Keratinocyte (primary cell): ENCODE results near the gene SUGT1. TPM values are rescaled to one million over a fixed set of nuclear protein-coding genes. Genes with fewer than 3 reads are reported as not detected.

Experiments
- DNase-seq: peaks from one replicate; pipeline ENCODE4 v3.0.0-alpha.2; 2011; ENCODE audit warnings: low read depth, missing footprints, low spot score
- FAIRE-seq: peaks from 2 replicates; lab custom pipeline; 2011; peaks lifted over from hg19 to GRCh38; lab: Jason Lieb, UNC
- H2AFZ ChIP-seq: 2 replicates; pipeline ENCODE4 v1.6.0; 2012; ENCODE audit warnings: low read length, control low read depth, inconsistent platforms; ENCODE audit not compliant: control insufficient read depth
- H3K27ac ChIP-seq: 2 replicates; pipeline ENCODE4 v1.5.1; 2011; ENCODE audit warnings: low read length; ENCODE audit not compliant: control insufficient read depth, insufficient read depth
- H3K27me3 ChIP-seq: 3 replicates; pipeline ENCODE4 v1.6.0; 2011; ENCODE audit warnings: low read length; ENCODE audit not compliant: control insufficient read depth, insufficient read depth; ENCODE audit errors: extremely low read depth
- H3K36me3 ChIP-seq, 2 experiments: 2 replicates in 1 of 2; 3 replicates in 1 of 2; pipeline ENCODE4 v1.5.1; 2011; ENCODE audit warnings: low read length in 2 of 2, mild to moderate bottlenecking in 1 of 2; ENCODE audit not compliant: control insufficient read depth in 2 of 2, insufficient read depth in 2 of 2; ENCODE audit errors: extremely low read depth in 1 of 2
- H3K4me1 ChIP-seq: 3 replicates; pipeline ENCODE4 v1.5.1; 2011; ENCODE audit warnings: low read length; ENCODE audit not compliant: control insufficient read depth, insufficient read depth; ENCODE audit errors: extremely low read depth
- H3K4me2 ChIP-seq: 3 replicates; pipeline ENCODE4 v1.6.0; 2011; ENCODE audit warnings: low read depth, low read length; ENCODE audit not compliant: control insufficient read depth, insufficient read depth; ENCODE audit errors: extremely low read depth
- H3K4me3 ChIP-seq, 3 experiments: fragments of 200-600 bp in 1 of 3; sonication (generic) in 1 of 3; 2 replicates in 2 of 3; 3 replicates in 1 of 3; pipeline ENCODE4 v1.5.1; 2011 to 2016; ENCODE audit warnings: low read length in 3 of 3, mild to moderate bottlenecking in 3 of 3, control low read depth in 2 of 3, inconsistent platforms in 1 of 3, low read depth in 1 of 3, mixed read lengths in 1 of 3, mixed run types in 1 of 3, moderate library complexity in 1 of 3; ENCODE audit not compliant: control insufficient read depth in 2 of 3, insufficient read depth in 2 of 3; ENCODE audit errors: extremely low read depth in 1 of 3
- H3K79me2 ChIP-seq: 2 replicates; pipeline ENCODE4 v1.6.0; 2012; ENCODE audit warnings: low read length; ENCODE audit not compliant: control insufficient read depth, insufficient read depth
- H3K9ac ChIP-seq: 3 replicates; pipeline ENCODE4 v1.6.0; 2011; ENCODE audit warnings: low read length; ENCODE audit not compliant: control insufficient read depth, insufficient read depth; ENCODE audit errors: extremely low read depth
- H3K9me1 ChIP-seq: 3 replicates; pipeline ENCODE4 v1.6.0; 2011; ENCODE audit warnings: low read length; ENCODE audit not compliant: control insufficient read depth, insufficient read depth; ENCODE audit errors: extremely low read depth
- H3K9me3 ChIP-seq: 2 replicates; pipeline ENCODE4 v1.5.1; 2012; ENCODE audit warnings: low read depth, low read length; ENCODE audit not compliant: control insufficient read depth
- H4K20me1 ChIP-seq: 3 replicates; pipeline ENCODE4 v1.6.0; 2011; ENCODE audit warnings: low read length; ENCODE audit not compliant: control insufficient read depth, insufficient read depth; ENCODE audit errors: extremely low read depth
- EZH2 ChIP-seq: IDR thresholded peaks from one replicate; pipeline ENCODE4 v1.6.1; 2012; ENCODE audit warnings: inconsistent platforms, mild to moderate bottlenecking, low read length, moderate library complexity
- dilution Hi-C: fragments of 300-500 bp; cut with MboI; formaldehyde crosslinking; loops from one replicate; pipeline ENCODE4 v1.7.0; 2020; ENCODE audit warnings: low sequenced_read_pairs; ENCODE audit not compliant: extremely low pct_ligation_motif_present
- polyA plus RNA-seq, 5 experiments: library from polyadenylated mRNA; depleted of rRNA in 3 of 5; stranded (reverse) in 3 of 5; stranded (forward) in 1 of 5; unstranded in 1 of 5; fragments of >200 nt; gene quantifications; 1 replicate in 1 of 5; 2 replicates in 3 of 5; 3 replicates in 1 of 5; pipeline versions ENCODE4 v1.2.1 to v1.2.3, GENCODE V29; 2011 to 2012; ENCODE audit warnings: missing spikeins in 2 of 5, low read depth in 1 of 5, low replicate concordance in 1 of 5
- TF ChIP-seq, protein P1 (sequence below), 3 experiments: IDR thresholded peaks in 1 of 3; conservative IDR thresholded peaks in 1 of 3; optimal IDR thresholded peaks in 1 of 3; 2 replicates in 2 of 3; 3 replicates in 1 of 3; pipeline versions ENCODE3 to v1.5.1; 2011; ENCODE audit warnings: low read length in 3 of 3, mild to moderate bottlenecking in 3 of 3, moderate library complexity in 2 of 3, control low read depth in 1 of 3, inconsistent platforms in 1 of 3; ENCODE audit not compliant: insufficient read depth in 2 of 3; ENCODE audit errors: extremely low read depth in 1 of 3

The SUGT1 gene
- polyA plus RNA-seq, 1 donor (not counting 4 experiments of a cell fraction or from before 2014, with no cell fraction given), result 43.9 TPM

DNA sequence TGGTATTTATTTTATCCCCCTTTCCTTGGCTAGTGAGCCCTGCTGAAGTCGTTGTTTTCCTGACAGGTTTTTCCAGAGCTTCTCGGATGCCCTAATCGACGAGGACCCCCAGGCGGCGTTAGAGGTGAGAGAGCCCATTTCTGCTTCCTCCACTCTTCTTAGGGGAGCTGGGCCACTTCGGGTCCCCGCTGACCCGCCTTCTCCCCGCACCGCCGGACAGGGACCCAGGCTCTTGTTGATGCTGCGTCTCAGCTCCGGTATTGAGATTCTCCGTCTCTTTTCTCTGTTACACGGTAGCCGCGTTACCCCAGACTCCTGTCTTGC is 306 bp downstream of the SUGT1 start:
- peaks cover 15% of the 10 kb centered on the region for H3K4me1 ChIP-seq
- no peaks in the 10 kb centered on the region for H4K20me1 ChIP-seq
- no peaks in the 10 kb centered on the region for H3K9me3 ChIP-seq
- TF ChIP-seq, protein P1, sequence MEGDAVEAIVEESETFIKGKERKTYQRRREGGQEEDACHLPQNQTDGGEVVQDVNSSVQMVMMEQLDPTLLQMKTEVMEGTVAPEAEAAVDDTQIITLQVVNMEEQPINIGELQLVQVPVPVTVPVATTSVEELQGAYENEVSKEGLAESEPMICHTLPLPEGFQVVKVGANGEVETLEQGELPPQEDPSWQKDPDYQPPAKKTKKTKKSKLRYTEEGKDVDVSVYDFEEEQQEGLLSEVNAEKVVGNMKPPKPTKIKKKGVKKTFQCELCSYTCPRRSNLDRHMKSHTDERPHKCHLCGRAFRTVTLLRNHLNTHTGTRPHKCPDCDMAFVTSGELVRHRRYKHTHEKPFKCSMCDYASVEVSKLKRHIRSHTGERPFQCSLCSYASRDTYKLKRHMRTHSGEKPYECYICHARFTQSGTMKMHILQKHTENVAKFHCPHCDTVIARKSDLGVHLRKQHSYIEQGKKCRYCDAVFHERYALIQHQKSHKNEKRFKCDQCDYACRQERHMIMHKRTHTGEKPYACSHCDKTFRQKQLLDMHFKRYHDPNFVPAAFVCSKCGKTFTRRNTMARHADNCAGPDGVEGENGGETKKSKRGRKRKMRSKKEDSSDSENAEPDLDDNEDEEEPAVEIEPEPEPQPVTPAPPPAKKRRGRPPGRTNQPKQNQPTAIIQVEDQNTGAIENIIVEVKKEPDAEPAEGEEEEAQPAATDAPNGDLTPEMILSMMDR (optimal IDR thresholded peaks at IDR 0.05 in 1 of 3, IDR thresholded peaks at IDR 0.05 in 1 of 3, conservative IDR thresholded peaks at IDR 0.05 in 1 of 3; ENCODE audit: extremely low read depth in 1 of 3, insufficient read depth in 2 of 3, low read length in 3 of 3), result no peak
- no peak for TF ChIP-seq EZH2
- H3K79me2 ChIP-seq, result peaks cover 65% of the 10 kb centered on the region
- H2AFZ ChIP-seq, result peak overlapping the region; percentile 87
- H3K27me3 ChIP-seq, result no peaks in the 10 kb centered on the region
- FAIRE-seq (no peak), DNase-seq (no peak)
- dilution Hi-C loops, result no loop called here
- H3K36me3 ChIP-seq, result peaks cover 2 to 7% of the 10 kb centered on the region in 2 experiments
- peak overlapping the region; percentile 98 for H3K27ac ChIP-seq
- H3K9me1 ChIP-seq, result no peaks in the 10 kb centered on the region
- H3K9ac ChIP-seq, result peak overlapping the region; percentile 98
- H3K4me3 ChIP-seq, result peak overlapping the region; percentile 91 to 95 (median 92)
- H3K4me2 ChIP-seq, result peak overlapping the region; percentile 94

DNA sequence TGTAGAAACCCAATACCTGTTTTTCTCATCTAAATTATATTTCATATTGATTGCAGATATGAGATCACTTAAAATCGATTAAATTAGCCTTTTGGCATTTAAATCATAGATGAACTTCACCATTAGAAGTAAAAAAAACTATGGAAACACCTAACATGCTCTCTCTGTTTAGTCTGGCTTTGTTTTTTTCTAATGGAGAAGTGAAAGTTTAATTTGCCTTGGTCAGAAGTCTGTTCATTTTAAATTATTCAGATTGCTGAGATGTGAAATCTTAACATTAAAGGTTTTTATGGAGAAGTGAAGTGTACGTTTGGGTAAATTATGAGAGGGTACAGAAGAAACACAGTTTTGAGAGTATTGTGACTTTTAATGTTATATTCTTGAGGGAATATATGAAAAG is 6.7 kb downstream of the SUGT1 start:
- no peaks in the 10 kb centered on the region for H3K9me3 ChIP-seq
- FAIRE-seq, result no peak

More for the DNA sequence above, 6.7 kb downstream of the SUGT1 start:
- TF ChIP-seq EZH2, result no peak
- TF ChIP-seq, protein P1 (optimal IDR thresholded peaks at IDR 0.05 in 1 of 3, IDR thresholded peaks at IDR 0.05 in 1 of 3, conservative IDR thresholded peaks at IDR 0.05 in 1 of 3; ENCODE audit: extremely low read depth in 1 of 3, insufficient read depth in 2 of 3, low read length in 3 of 3), result no peak
- H3K4me3 ChIP-seq, result no peak overlapping the region
- no peaks in the 10 kb centered on the region for H3K9me1 ChIP-seq
- no peak overlapping the region for H3K27ac ChIP-seq
- no peak overlapping the region for H2AFZ ChIP-seq
- H3K36me3 ChIP-seq, result peaks cover 4 to 7% of the 10 kb centered on the region in 2 experiments
- H3K4me1 ChIP-seq, result peaks cover 7% of the 10 kb centered on the region
- H3K4me2 ChIP-seq, result no peak overlapping the region
- no peak overlapping the region for H3K9ac ChIP-seq
- H3K27me3 ChIP-seq, result no peaks in the 10 kb centered on the region
- DNase-seq, result no peak
- peaks cover 29% of the 10 kb centered on the region for H3K79me2 ChIP-seq
- H4K20me1 ChIP-seq, result no peaks in the 10 kb centered on the region
- dilution Hi-C loops, result no loop called here
